Osteoblast (primary cell): ENCODE measurements around the gene OTOGL. TPM values are rescaled to one million over a fixed set of nuclear protein-coding genes. Genes with fewer than 3 reads are reported as not detected.

Source experiments
- DNase-seq: peaks from one replicate; pipeline ENCODE4 v3.0.0; 2011; ENCODE audit warnings: low spot score, mixed read lengths; ENCODE audit not compliant: insufficient read length; ENCODE audit errors: missing footprints
- H2AFZ ChIP-seq: 2 replicates; pipeline ENCODE4 v1.6.0; 2011; ENCODE audit warnings: mild to moderate bottlenecking, low read length
- H3K27ac ChIP-seq: 2 replicates; pipeline ENCODE4 v1.5.1; 2011; ENCODE audit warnings: mild to moderate bottlenecking, low read depth, low read length, moderate library complexity
- H3K27me3 ChIP-seq: 2 replicates; pipeline ENCODE4 v1.6.0; 2012; ENCODE audit warnings: mild to moderate bottlenecking, control low read depth, inconsistent platforms, low read length, moderate library complexity; ENCODE audit not compliant: insufficient read depth
- H3K36me3 ChIP-seq: 2 replicates; pipeline ENCODE4 v1.5.1; 2011; ENCODE audit warnings: mild to moderate bottlenecking, low read length, control low read depth, moderate library complexity; ENCODE audit not compliant: insufficient read depth
- H3K4me1 ChIP-seq: 2 replicates; pipeline ENCODE4 v1.5.1; 2011; ENCODE audit warnings: mild to moderate bottlenecking, low read length, control low read depth, moderate library complexity; ENCODE audit not compliant: insufficient read depth
- H3K4me2 ChIP-seq: 2 replicates; pipeline ENCODE4 v1.6.0; 2011; ENCODE audit warnings: mild to moderate bottlenecking, low read length; ENCODE audit not compliant: insufficient read depth
- H3K4me3 ChIP-seq: fragments of 200-600 bp; sonication (generic); 3 replicates; pipeline ENCODE4 v1.5.1; 2012; ENCODE audit warnings: mild to moderate bottlenecking, low read length, inconsistent platforms; ENCODE audit not compliant: insufficient read depth
- H3K79me2 ChIP-seq: 2 replicates; pipeline ENCODE4 v1.6.0; 2012; ENCODE audit warnings: mild to moderate bottlenecking, low read length, control low read depth, inconsistent platforms; ENCODE audit not compliant: insufficient read depth
- H3K9me3 ChIP-seq: 2 replicates; pipeline ENCODE4 v1.5.1; 2011; ENCODE audit warnings: low read depth, low read length, control low read depth
- H4K20me1 ChIP-seq: 2 replicates; pipeline ENCODE4 v1.6.0; 2012; ENCODE audit warnings: mild to moderate bottlenecking, low read length, control low read depth; ENCODE audit not compliant: insufficient read depth
- total RNA-seq: library from RNA; depleted of rRNA; stranded (reverse); fragments of >200 nt; gene quantifications from 2 replicates; pipeline ENCODE4 v1.2.3, GENCODE V29; 2012
- TF ChIP-seq, protein P1 (sequence below): IDR thresholded peaks from 2 replicates; pipeline ENCODE4 v1.5.1; 2011; ENCODE audit warnings: mild to moderate bottlenecking, low read depth, low read length, moderate library complexity; ENCODE audit errors: extremely low read depth

Gene OTOGL
- total RNA-seq, 1 donor, result 0.36 TPM

DNA sequence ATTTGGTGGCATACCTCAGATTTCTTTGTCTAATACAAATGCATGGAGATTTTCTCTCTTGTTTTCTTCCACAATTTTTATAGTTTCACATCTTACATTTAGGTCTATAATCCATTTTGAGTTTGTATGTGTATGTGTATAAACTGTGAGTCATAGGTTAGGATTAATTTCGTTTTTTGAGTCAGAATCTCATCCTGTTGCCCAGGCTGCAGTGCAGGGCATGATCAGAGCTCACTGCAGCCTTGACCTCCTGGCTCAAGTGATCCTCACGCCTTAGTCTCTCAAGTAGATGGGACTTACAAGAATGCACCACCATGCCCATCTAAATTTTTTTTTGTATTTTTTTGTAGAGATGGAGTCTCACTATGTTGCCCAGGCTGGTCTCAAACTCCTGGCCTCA, 71.6 kb downstream of the OTOGL start:
- H3K79me2 ChIP-seq, result no peaks in the 10 kb centered on the region
- DNase-seq, result no peak
- H3K4me3 ChIP-seq, result no peak overlapping the region
- H3K4me2 ChIP-seq, result no peak overlapping the region
- H4K20me1 ChIP-seq, result no peaks in the 10 kb centered on the region
- no peaks in the 10 kb centered on the region for H3K9me3 ChIP-seq
- no peaks in the 10 kb centered on the region for H3K36me3 ChIP-seq
- H3K27me3 ChIP-seq, result no peaks in the 10 kb centered on the region
- TF ChIP-seq, protein P1, sequence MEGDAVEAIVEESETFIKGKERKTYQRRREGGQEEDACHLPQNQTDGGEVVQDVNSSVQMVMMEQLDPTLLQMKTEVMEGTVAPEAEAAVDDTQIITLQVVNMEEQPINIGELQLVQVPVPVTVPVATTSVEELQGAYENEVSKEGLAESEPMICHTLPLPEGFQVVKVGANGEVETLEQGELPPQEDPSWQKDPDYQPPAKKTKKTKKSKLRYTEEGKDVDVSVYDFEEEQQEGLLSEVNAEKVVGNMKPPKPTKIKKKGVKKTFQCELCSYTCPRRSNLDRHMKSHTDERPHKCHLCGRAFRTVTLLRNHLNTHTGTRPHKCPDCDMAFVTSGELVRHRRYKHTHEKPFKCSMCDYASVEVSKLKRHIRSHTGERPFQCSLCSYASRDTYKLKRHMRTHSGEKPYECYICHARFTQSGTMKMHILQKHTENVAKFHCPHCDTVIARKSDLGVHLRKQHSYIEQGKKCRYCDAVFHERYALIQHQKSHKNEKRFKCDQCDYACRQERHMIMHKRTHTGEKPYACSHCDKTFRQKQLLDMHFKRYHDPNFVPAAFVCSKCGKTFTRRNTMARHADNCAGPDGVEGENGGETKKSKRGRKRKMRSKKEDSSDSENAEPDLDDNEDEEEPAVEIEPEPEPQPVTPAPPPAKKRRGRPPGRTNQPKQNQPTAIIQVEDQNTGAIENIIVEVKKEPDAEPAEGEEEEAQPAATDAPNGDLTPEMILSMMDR, result no peak
- no peak overlapping the region for H2AFZ ChIP-seq
- no peak overlapping the region for H3K27ac ChIP-seq
- no peaks in the 10 kb centered on the region for H3K4me1 ChIP-seq

DNA sequence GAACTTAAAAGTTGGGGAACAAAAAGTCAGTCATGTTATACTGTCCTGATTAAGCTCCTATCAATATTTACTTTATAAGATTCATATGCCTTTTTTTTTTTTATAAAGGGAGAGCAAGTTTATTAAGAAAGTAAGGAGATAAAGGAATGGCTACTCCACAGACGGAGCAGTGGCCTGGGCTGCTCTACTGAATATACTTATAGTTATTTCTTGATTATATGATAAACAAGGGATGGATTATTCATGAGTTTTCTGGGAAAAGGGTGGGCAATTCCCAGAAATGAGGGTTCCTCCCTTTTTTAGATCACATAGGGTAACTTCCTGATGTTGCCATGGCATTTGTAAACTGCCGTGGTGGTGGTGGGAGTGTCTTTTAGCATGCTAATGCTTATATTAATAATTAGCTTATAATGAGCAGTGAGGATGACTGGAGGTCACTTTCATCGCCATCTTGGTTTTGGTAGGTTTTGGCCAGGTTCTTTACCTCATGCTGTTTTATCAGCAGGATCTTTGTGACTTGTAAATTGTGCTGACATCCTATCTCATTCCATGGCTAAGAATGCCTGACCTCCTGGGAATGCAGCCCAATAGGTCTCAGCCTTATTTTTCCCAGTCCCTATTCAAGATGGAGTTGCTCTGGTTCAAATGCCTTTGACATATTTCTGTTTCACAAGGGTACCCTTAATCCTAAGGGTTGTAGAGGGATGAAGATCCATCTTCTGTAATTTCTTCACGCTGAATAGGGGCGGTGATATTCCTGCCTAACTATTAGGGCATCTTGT, 73.9 kb downstream of the OTOGL start:
- TF ChIP-seq, protein P1, result no peak
- Histone ChIP-seq H3K27me3 (no peaks in the 10 kb centered on the region), H3K27ac (no peak overlapping the region), H4K20me1 (no peaks in the 10 kb centered on the region), H3K79me2 (no peaks in the 10 kb centered on the region), H3K4me2 (no peak overlapping the region), H3K4me1 (no peaks in the 10 kb centered on the region), H3K9me3 (no peaks in the 10 kb centered on the region), H2AFZ (no peak overlapping the region), H3K36me3 (no peaks in the 10 kb centered on the region), H3K4me3 (no peak overlapping the region)
- no peak for DNase-seq

DNA sequence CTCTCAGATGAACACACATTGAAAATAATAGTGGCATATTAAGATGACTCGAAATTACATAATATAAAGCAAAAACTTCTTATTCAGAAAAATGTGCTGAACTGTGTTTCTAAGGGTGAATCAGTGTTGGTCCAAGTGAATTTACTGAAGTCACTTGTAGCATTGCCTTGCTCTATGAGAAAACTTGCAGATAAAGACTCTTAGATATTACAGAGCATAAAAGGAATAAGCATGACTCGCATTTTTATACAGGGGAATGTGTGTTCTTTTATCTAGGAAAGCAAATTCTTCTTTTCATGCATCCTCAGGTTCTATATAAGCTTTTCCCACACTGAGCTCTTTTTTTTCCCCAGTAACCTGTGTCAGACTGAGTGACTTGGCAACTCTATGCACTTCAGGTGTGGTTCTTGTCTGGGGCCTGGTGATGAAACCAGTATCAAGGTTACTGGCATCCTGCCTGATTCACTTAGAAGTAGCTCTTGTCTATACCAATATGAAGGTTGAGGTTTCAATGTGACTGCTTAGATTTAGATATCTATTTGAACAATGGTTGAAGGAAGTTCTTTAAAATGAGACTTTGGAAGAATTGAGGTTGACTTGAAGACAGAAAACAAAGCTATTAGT, 76.1 kb downstream of the OTOGL start:
- Histone ChIP-seq H3K4me3 (no peak overlapping the region), H3K36me3 (no peaks in the 10 kb centered on the region), H3K9me3 (no peaks in the 10 kb centered on the region), H3K27me3 (no peaks in the 10 kb centered on the region), H3K79me2 (no peaks in the 10 kb centered on the region), H3K4me1 (no peaks in the 10 kb centered on the region), H4K20me1 (no peaks in the 10 kb centered on the region), H2AFZ (no peak overlapping the region), H3K4me2 (no peak overlapping the region), H3K27ac (no peak overlapping the region)
- DNase-seq, result no peak
- TF ChIP-seq, protein P1, result no peak

GRCh38 chr12:80176706-80177105, 77.4 kb downstream of the OTOGL start:
- TF ChIP-seq, protein P1, result no peak
- H3K4me1 ChIP-seq, result no peaks in the 10 kb centered on the region
- H3K79me2 ChIP-seq, result no peaks in the 10 kb centered on the region
- no peaks in the 10 kb centered on the region for H3K27me3 ChIP-seq
- H3K4me3 ChIP-seq, result no peak overlapping the region
- H2AFZ ChIP-seq, result no peak overlapping the region
- DNase-seq, result no peak
- no peak overlapping the region for H3K27ac ChIP-seq
- no peaks in the 10 kb centered on the region for H3K36me3 ChIP-seq
- no peaks in the 10 kb centered on the region for H4K20me1 ChIP-seq
- H3K9me3 ChIP-seq, result no peaks in the 10 kb centered on the region
- no peak overlapping the region for H3K4me2 ChIP-seq
